HFFc6 (cell line): ENCODE results near the gene CCDC7. TPM values are rescaled to one million over a fixed set of nuclear protein-coding genes. Genes with fewer than 3 reads are reported as not detected.

Source experiments
- DNase-seq: peaks from one replicate; pipeline ENCODE4 v3.0.0-alpha.2; 2018
- H3K27ac Mint-ChIP-seq: 2 replicates; pipeline ENCODE4 v1.8.0; 2020; ENCODE audit warnings: mild to moderate bottlenecking, mixed read lengths
- H3K27me3 Mint-ChIP-seq: 2 replicates; pipeline ENCODE4 v1.8.0; 2021; ENCODE audit warnings: mild to moderate bottlenecking, moderate library complexity, mixed read lengths; ENCODE audit not compliant: insufficient read depth
- H3K36me3 Mint-ChIP-seq: 2 replicates; pipeline ENCODE4 v1.8.0; 2021; ENCODE audit warnings: low read depth, mixed read lengths
- H3K4me1 Mint-ChIP-seq: 2 replicates; pipeline ENCODE4 v1.8.0; 2020; ENCODE audit warnings: low read depth, mixed read lengths
- H3K4me3 Mint-ChIP-seq: 2 replicates; pipeline ENCODE4 v1.8.0; 2020; ENCODE audit warnings: mild to moderate bottlenecking, moderate library complexity, mixed read lengths
- H3K9me3 Mint-ChIP-seq: 2 replicates; pipeline ENCODE4 v1.8.0; 2020; ENCODE audit warnings: mild to moderate bottlenecking, mixed read lengths
- total RNA-seq, 6 experiments: library from RNA; stranded (reverse); fragmentation: NEBNext Ultra II Directional; extraction: Animal tissue kit (Norgen Biotek cat#: 25700); gene quantifications; 2 replicates in 1 of 6; 3 replicates in 5 of 6; pipeline ENCODE4 v1.2.3, GENCODE V29; 2021
- TF ChIP-seq, protein P1 (sequence below): fragments of 200-600 bp; sonication (generic); IDR thresholded peaks from 2 replicates; pipeline ENCODE4 v1.5.0; 2021; ENCODE audit warnings: antibody characterized with exemption, mild to moderate bottlenecking

Gene CCDC7
- total RNA-seq, 6 experiments from 2014 or later: 3.1 to 3.9 (median 3.7) TPM

DNA sequence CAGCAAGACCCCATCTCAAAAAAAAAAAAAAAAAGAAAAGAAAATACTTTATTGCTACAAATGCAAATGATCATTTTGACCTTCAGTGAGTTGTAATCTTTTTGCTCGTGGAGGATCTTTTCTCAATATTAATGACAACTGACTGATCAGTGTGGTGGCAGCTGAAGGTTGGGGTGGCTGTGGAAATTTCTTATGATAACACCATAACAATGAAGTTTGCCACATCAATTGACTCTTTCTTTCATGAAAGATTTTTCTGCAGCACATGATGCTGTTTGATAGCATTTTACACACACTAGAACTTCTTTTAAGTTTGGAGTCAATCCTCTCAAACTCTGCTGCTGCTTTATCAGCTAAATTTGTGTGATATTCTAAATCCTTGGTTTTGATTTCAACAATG lies 12.4 kb upstream of the CCDC7 start:
- Mint-ChIP-seq H3K9me3 (no peaks in the 10 kb centered on the region), H3K4me3 (no peak overlapping the region), H3K27ac (no peak overlapping the region), H3K36me3 (no peaks in the 10 kb centered on the region; the same call in 1 of the 2 replicates), H3K27me3 (peaks cover 5% of the 10 kb centered on the region), H3K4me1 (peaks cover 9% of the 10 kb centered on the region; the same call in 1 of the 2 replicates)
- no peak for DNase-seq
- TF ChIP-seq, protein P1, sequence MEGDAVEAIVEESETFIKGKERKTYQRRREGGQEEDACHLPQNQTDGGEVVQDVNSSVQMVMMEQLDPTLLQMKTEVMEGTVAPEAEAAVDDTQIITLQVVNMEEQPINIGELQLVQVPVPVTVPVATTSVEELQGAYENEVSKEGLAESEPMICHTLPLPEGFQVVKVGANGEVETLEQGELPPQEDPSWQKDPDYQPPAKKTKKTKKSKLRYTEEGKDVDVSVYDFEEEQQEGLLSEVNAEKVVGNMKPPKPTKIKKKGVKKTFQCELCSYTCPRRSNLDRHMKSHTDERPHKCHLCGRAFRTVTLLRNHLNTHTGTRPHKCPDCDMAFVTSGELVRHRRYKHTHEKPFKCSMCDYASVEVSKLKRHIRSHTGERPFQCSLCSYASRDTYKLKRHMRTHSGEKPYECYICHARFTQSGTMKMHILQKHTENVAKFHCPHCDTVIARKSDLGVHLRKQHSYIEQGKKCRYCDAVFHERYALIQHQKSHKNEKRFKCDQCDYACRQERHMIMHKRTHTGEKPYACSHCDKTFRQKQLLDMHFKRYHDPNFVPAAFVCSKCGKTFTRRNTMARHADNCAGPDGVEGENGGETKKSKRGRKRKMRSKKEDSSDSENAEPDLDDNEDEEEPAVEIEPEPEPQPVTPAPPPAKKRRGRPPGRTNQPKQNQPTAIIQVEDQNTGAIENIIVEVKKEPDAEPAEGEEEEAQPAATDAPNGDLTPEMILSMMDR: no peak

DNA sequence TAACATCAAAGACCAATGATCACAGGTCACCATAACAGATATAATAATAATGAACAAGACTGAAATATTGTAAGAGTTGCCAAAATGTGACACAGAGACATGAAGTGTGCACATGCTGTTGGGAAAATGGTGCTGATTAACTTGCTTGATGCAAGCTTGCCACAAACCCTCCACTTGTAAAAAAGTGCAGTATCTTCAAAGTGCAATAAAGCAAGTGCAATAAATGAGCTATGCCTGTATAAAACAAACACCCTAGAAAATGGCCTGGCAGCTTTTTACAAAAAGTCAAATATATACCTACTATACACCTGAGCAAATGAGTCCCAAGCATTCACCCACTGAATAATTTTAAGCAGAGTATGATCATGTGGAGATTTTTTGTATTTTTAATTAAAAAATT lies 9.7 kb upstream of the CCDC7 start:
- Mint-ChIP-seq H3K36me3 (no peaks in the 10 kb centered on the region; the same call in 1 of the 2 replicates), H3K9me3 (no peaks in the 10 kb centered on the region), H3K27ac (no peak overlapping the region), H3K27me3 (peaks cover 5% of the 10 kb centered on the region), H3K4me3 (no peak overlapping the region), H3K4me1 (peaks cover 9% of the 10 kb centered on the region; the same call in 1 of the 2 replicates)
- DNase-seq: no peak
- TF ChIP-seq, protein P1: no peak

DNA sequence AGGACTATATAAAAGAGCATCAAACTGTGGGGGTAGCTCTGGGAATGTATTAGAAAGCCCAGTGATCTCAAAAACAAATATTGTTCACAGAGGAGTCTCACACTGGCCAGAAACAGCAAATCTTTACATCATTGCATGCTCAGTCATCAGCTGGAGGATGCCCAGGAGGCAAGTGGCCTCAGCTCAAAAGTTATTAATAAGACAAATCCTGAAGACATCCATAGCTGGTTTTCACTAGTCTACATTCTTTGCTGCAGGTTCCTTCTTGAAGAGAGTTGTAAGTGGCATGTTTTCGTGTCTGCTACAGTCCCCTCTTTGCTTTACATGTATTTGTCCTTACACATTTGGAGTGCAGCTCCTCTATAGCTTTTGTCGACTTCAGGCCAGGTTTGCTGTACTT lies 8.6 kb upstream of the CCDC7 start:
- Mint-ChIP-seq H3K9me3 (no peaks in the 10 kb centered on the region), H3K27me3 (peaks cover 5% of the 10 kb centered on the region; the same call in 1 of the 2 replicates)
- peak; percentile 22 for DNase-seq

DNA sequence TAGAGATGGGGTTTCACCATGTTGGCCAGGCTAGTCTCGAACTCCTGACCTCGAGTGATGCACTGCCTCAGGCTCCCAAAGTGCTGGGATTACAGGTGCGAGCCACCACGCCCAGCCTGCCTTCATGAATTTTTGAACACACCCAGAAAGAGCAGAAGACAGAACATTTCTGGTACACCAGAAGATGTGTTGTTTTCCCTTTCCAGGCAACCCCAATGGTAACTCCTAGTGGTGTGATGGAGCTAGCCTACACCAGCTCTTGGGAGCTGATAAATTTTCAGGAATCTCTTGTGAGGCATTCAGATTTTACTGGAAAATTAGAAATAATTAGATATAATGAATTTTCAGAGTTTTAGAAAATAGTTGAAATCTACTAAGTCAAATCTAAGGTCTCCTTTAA lies 904 bp upstream of the CCDC7 start:
- Mint-ChIP-seq H3K27ac (peak overlapping the region; percentile 98), H3K36me3 (no peaks in the 10 kb centered on the region), H3K4me3 (peak overlapping the region; percentile 92), H3K9me3 (no peaks in the 10 kb centered on the region), H3K4me1 (peaks cover 11% of the 10 kb centered on the region), H3K27me3 (no peaks in the 10 kb centered on the region)
- TF ChIP-seq, protein P1: no peak
- no peak for DNase-seq

More for the DNA sequence above, 8.6 kb upstream of the CCDC7 start:
- TF ChIP-seq, protein P1: no peak
- H3K36me3 Mint-ChIP-seq: no peaks in the 10 kb centered on the region; the same call in 1 of the 2 replicates
- no peak overlapping the region; the same call in 1 of the 2 replicates for H3K27ac Mint-ChIP-seq
- peaks cover 9% of the 10 kb centered on the region; the same call in 1 of the 2 replicates for H3K4me1 Mint-ChIP-seq
- H3K4me3 Mint-ChIP-seq: no peak overlapping the region

GRCh38 chr10:32446536-32447406 lies 831 bp downstream of the CCDC7 start:
- no peaks in the 10 kb centered on the region for H3K27me3 Mint-ChIP-seq
- TF ChIP-seq, protein P1: no peak
- no peaks in the 10 kb centered on the region for H3K9me3 Mint-ChIP-seq
- DNase-seq: no peak
- H3K4me3 Mint-ChIP-seq: peak overlapping the region; percentile 92
- H3K27ac Mint-ChIP-seq: peak overlapping the region; percentile 98
- no peaks in the 10 kb centered on the region for H3K36me3 Mint-ChIP-seq
- H3K4me1 Mint-ChIP-seq: peaks cover 18% of the 10 kb centered on the region
